Activated CD8-positive, alpha-beta memory T cell treated with anti-CD3 and anti-CD28 coated beads for 36 hours (primary cell): ENCODE data around the gene DUXA. TPM values are rescaled to one million over a fixed set of nuclear protein-coding genes. Genes with fewer than 3 reads are reported as not detected.
"Not testable (repeated sequence)": the region's sequence is repeated elsewhere in the genome, so short reads cannot be mapped to it uniquely, and the experiment has no call there.

Experiments
- CTCF ChIA-PET: fragments of 350-600 bp; sonication (Branson Sonifier 250); formaldehyde crosslinking; loops from one replicate; lab custom pipeline; 2021; ENCODE audit warnings: antibody characterized with exemption; lab: Charles Lee
- POLR2A ChIA-PET: fragments of 350-600 bp; sonication (Branson Sonifier 250); formaldehyde crosslinking; loops from one replicate; lab custom pipeline; 2021; ENCODE audit warnings: antibody characterized with exemption; lab: Charles Lee
- total RNA-seq, 2 experiments: library from RNA; stranded (reverse); gene quantifications; one replicate each; pipeline ENCODE4 v1.2.3, GENCODE V29; 2021

The DUXA gene
- not detected for total RNA-seq

DNA sequence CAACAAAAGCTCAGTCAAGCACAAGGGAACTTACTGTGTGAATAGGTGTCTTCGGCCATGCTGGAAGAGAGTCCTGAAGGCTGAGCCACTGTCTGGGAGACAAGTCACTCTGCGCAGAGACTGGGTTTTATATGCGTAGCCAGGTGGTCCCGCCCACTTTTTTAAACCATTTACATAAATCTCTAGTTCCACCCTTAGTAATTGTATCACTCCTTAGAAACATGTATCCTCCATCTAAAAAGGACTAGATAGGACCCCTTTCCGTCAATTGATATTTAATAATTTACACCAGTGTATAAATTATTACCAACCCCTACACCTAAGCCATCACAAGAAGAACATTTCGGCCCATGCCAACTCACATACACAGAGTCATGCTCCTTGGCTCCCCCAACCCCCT lies at the start of gene DUXA:
Gene DUXA, minus strand, starts transcription at position 101 of the 400 bp plus-strand sequence. Its CDS starts 42 bp downstream, at position 59.
- POLR2A ChIA-PET: no interaction called here
- CTCF ChIA-PET: no interaction called here

GRCh38 chr19:57212109-57212508 lies 44.8 kb upstream of the DUXA start:
- CTCF ChIA-PET: no interaction called here
- POLR2A ChIA-PET: no interaction called here

GRCh38 chr19:57210381-57210780 lies 43.1 kb upstream of the DUXA start:
- POLR2A ChIA-PET: no interaction called here
- CTCF ChIA-PET: no interaction called here

- CTCF ChIA-PET: no interaction called here
- POLR2A ChIA-PET: no interaction called here
Observed at GRCh38 chr19:57202160-57202559, 34.9 kb upstream of the DUXA start.

DNA sequence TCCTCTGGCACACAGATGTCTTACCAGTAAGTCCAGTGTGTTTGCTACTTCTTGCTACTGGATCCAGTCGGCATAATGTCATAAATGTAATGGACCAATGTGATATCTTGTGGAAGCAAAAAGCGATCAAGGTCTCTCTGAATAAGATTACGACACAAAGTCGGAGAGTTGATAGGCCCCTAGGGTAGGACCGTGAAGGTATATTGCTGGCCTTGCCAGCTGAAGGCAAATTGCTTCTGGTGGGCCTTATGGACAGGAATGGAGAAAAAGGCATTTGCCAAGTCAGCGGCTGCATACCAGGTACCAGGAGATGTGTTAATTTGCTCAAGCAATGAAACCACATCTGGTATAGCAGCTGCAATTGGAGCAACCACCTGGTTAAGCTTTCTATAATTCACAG lies 30.6 kb upstream of the DUXA start:
- POLR2A ChIA-PET, CTCF ChIA-PET: not testable (repeated sequence)

DNA sequence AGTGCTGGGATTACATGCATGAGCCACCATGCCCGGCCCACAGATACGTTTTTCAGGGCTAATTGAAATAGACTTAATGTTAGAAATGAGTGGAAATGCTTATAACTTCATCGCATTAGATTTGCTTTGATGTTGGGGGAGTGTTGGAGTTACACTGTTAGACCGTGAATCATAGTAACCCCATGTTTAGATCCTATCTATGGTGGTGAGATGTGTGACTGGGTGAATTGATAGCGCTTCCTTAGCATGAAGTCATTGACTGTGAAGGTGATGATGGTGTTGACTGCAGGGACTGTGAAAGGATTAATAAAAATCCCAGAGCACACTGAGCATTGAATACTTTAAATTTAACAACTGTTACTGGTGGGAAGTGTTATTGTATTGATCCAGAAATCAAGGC lies 25.7 kb upstream of the DUXA start:
- CTCF ChIA-PET: interaction anchor here (0.7 kb wide), 2 partner anchors 9 to 10 kb away, joined by 3 to 4 read pairs; no protein-coding TSS in a partner anchor

DNA sequence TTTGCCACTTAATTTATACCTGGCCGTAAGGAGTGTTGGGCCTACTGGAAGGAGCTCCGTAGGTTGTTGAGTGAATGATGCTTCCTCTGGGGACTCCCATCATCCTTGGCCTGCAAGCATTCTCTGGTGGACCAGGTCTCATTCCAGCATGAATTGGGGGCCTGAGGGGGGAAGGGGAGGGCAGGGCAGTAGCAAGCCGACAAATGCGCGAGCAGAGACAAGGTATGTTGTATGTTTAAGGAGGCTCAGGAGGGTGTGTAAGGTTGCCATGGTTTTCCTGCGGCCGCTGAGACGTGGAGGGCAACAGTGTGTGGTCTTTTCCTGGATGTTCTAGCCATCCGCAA lies 24.8 kb upstream of the DUXA start:
- ChIA-PET CTCF (no interaction called here), POLR2A (no interaction called here)

More for the DNA sequence above, 25.7 kb upstream of the DUXA start:
- POLR2A ChIA-PET: interaction anchor here (0.6 kb wide), 1 partner anchor 90 kb away, joined by 3 read pairs; no protein-coding TSS in a partner anchor

GRCh38 chr19:57191141-57192076 lies 24.1 kb upstream of the DUXA start, which contains the start of gene ZNF264:
TSS of gene ZNF264 (plus strand) at chr19:57191500. CDS start at chr19:57191914, 414 bp downstream.
- POLR2A ChIA-PET: no interaction called here
- CTCF ChIA-PET: interaction anchor here (0.6 kb wide), 1 partner anchor 1889 kb away, joined by 3 read pairs; no protein-coding TSS in a partner anchor

GRCh38 chr19:57190301-57190700 lies 23.0 kb upstream of the DUXA start:
- CTCF ChIA-PET: interaction anchor here (0.6 kb wide), 1 partner anchor 1888 kb away, joined by 3 read pairs; no protein-coding TSS in a partner anchor
- POLR2A ChIA-PET: no interaction called here

- ChIA-PET POLR2A (interaction anchor here (1.0 kb wide), 1 partner anchor 108 kb away, joined by 4 read pairs; the partner anchor contains the start of gene ZNF460), CTCF (no interaction called here)
Observed at GRCh38 chr19:57171551-57172081, 4.3 kb upstream of the DUXA start.

DNA sequence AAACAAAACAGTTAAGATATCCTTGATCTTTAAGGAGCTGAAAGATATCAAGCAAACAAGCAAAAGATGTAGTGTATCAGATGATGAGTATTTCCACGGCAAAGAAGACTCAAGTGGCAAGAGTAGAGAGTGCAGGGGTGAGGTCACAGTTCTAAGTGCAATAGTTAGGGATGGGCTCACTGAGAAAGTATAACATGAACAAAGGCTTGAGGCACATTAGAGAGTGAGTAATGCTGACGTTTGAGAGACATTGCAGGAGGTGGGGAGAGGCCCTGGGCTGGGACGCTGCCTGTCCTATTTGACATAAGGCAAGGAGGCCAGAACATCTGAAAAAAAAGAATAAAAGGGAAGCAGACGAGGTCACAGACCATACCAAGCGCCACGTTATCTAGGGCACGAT lies 1.4 kb downstream of the DUXA start:
- CTCF ChIA-PET: no interaction called here
- POLR2A ChIA-PET: no interaction called here

DNA sequence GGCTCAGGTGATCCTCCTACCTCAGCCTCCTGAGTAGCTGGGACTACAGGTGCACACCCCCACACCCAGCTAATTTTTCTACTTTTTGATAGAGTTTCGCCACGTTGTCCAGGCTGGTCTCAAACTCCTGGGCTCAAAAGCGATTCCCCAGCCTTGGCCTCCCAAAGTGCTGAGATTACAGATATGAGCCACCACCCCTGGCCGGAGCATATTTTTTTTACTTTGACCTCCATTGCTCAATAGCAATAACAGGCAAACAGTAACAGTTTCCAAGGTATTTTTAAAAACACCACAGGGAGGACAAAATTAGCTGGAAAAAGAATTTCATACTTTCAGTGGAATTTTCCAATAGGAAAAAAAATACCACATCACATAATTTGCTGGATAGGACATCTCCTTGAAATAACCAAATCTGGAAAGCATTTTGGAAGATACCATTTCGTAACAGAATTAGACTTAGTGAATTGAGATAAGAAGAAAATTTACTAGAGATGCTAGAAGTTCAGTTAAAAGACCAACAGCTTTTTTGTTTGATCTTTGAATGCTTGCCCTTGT lies 5.2 kb downstream of the DUXA start:
- POLR2A ChIA-PET: no interaction called here
- CTCF ChIA-PET: no interaction called here

DNA sequence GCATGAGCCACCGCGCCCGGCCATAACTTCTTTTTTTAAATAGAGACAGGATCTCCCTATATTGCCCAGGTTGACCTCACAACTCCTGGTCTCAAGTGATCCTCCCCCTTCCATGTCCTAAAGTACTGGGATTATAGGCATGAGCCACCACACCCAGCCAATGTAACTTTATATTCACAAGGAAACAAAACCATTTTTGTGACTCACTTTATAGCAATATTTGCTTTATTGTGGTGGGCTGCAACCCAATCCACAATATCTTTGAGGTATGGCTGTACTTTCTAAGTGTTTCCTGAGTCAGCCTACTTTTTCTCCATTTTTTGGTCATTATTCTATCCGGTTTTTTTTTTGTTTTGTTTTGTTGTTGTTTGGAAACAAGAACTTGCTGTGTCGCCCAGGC lies 14.4 kb downstream of the DUXA start:
- CTCF ChIA-PET: no interaction called here
- POLR2A ChIA-PET: no interaction called here

- CTCF ChIA-PET: interaction anchor here (0.6 kb wide), 1 partner anchor 1490 kb away, joined by 3 read pairs; no protein-coding TSS in a partner anchor
Observed at GRCh38 chr19:57141699-57142098, 25.6 kb downstream of the DUXA start.

DNA sequence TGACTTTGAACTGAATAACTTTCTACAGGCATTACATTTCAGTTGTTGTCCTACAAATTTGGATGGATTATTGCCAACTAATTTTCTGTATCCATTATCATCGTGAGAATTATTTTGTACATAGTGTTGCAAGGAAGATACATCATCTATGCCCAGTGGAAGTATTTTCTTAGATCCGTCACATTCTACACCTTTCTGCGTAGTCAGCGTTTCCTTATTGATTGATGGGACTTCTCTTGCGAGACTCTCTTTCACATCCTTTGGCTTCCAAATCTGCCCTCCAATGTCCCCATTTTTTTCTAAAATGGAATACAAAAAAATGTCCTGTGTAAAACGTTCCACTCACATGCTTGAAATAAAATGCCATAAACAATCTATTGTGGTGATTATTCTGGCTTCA lies 31.5 kb downstream of the DUXA start:
- CTCF ChIA-PET: no interaction called here
- POLR2A ChIA-PET: no interaction called here

More at GRCh38 chr19:57141699-57142098, 25.6 kb downstream of the DUXA start:
- POLR2A ChIA-PET: no interaction called here

DNA sequence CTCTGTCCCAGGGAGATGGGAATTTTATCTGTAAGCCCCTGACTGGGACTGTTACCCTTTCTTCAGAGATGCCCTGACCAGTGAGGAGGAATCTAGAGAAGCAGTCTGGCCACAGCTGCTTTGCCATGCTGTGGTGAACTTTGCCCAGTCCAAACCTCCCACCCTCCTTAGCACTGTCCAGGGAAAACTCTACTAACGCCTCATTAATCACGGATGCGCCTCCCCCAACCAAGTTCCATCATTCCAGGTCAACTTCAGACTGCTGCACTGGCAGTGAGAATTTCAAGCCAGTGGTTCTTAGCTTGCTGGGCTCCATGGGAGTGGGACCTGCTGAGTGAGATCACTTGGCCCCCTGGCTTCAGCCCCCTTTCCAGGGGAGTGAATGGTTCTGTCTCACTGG lies 39.9 kb downstream of the DUXA start:
- POLR2A ChIA-PET, CTCF ChIA-PET: not testable (repeated sequence)

DNA sequence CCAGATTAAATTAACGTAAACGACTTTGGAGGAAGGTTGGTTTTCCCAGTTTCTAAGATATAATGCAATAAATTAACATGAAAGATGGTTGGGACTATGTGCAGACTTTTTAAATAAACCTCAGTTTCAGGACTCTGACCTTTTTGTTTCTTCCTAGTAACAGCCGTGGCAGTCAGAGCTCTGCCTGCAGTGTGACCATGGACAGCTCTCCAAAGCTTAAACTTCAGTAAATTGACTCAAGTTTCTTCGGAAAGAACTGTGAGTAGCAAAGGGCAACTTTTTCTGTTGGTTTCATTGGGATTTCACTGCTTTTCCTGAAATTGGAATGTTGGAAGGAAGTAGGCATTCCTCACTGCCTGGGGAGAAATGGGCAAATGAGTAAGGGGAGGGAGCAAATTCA lies 43.4 kb downstream of the DUXA start:
- POLR2A ChIA-PET: no interaction called here
- CTCF ChIA-PET: no interaction called here

GRCh38 chr19:57118848-57119247 lies 48.4 kb downstream of the DUXA start:
- POLR2A ChIA-PET: no interaction called here
- CTCF ChIA-PET: no interaction called here

DNA sequence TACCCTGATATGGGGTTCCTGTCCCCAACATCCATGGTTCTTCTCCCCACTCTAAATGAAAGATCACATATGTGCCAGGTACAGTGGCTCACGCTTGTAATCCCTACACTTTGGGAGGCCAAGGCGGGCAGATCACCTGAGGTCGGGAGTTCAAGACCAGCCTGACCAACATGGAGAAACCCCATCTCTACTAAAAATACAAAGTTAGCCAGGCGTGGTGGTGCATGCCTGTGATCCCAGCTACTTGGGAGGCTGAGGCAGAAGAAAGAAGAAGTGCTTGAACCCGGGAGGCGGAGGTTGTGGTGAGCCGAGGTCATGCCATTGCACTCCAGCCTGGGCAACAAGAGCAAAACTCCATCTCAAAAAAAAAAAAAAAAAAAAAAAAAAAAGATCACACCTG lies 53.8 kb downstream of the DUXA start:
- POLR2A ChIA-PET, CTCF ChIA-PET: not testable (repeated sequence)

DNA sequence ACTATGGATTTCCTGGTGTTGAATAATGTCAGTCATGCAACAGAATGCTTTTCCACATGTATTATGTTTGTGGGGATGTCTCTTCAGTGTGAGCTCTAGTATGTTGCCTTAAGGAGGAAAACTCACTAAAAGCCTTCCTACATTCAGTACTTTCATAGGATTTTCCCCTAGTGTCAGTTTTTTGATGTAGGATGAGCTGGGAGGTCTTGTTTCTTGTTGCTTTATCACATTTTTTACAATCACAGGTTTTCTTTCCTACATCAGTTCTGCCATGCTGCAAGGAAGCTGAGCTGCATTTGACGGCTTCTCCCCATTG lies 56.0 kb downstream of the DUXA start:
- CTCF ChIA-PET: no interaction called here
- POLR2A ChIA-PET: no interaction called here
